ENCODE data around the gene HFE.
"Not testable (repeated sequence)": the region's sequence is repeated elsewhere in the genome, so short reads cannot be mapped to it uniquely, and the experiment has no call there.

HFE gene

GRCh38 chr6:26109772-26110171 lies 22.5 kb downstream of the HFE start:
- DNase-seq (ENCODE audit: low read depth): no peak

- DNase-seq (ENCODE audit: low read depth): no peak
Observed at GRCh38 chr6:26113570-26113969, 26.3 kb downstream of the HFE start.

DNA sequence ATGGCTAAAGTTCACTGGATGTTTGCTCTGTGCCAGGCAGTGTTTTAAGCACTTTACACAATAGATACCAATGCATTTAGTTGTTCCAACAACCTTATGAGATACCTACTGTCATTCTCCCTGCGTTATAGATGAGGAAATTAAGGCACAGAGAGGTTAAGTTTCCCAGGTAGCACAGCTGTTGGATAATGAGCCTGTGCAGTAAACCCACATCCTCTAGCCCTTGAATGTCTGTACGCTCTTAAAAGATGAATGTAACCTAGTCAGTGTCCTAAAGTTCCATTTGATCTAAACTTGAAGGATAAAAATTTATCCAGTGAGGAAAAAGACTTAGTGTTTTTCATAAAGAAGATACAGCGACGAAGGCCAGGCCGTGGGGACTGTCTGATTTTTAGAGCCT lies 28.0 kb downstream of the HFE start:
- DNase-seq (ENCODE audit: low read depth): no peak

DNA sequence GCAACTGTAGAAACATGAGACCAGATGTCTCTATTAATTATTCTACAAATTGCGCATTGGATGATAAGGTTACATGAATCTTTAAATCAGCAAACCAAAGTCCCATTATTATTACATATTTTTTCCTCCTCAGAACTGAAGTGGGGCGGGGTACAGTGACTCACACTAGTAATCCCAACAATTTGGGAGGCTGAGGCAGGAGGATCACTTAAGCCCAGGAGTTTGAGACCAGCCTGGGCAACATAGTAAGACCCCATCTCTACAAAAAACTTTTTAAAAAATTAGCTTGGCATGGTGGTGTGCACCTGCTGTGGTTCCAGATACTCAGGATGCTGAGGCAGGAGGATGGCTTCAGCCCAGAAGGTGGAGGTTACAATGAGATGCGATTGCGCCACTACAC lies 29.0 kb downstream of the HFE start:
- no peak for DNase-seq (ENCODE audit: low read depth)

GRCh38 chr6:26118999-26119398 lies 31.8 kb downstream of the HFE start:
- no peak for DNase-seq (ENCODE audit: low read depth)

- DNase-seq (ENCODE audit: low read depth): not testable (repeated sequence)
Observed at GRCh38 chr6:26120115-26120514, 32.9 kb downstream of the HFE start.

GRCh38 chr6:26120807-26121140 lies 33.5 kb downstream of the HFE start:
- no peak for DNase-seq (ENCODE audit: low read depth)

GRCh38 chr6:26121141-26122004 lies 34.1 kb downstream of the HFE start:
- DNase-seq (ENCODE audit: low read depth): no peak

GRCh38 chr6:26122005-26122388 lies 34.8 kb downstream of the HFE start:
- DNase-seq (ENCODE audit: low read depth): no peak

DNA sequence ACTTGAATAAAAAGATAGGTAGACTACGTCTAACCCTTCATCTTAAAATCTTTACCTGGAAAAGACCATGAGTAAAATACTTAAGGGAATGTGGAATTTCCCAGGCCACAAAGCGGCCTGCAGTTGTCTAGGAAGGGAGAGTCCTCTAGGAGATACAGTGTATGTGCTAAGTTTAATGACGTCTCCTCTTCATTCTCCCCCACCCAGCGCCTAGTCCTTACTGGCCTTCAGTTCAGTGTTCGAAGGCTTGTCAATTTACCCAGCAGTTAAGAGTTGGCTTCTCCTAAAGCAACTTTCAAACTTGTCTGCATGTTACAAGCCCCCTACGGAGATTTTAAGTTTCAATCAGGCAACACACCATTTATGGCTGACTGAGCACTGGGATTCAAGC lies 35.2 kb downstream of the HFE start:
- no peak for DNase-seq (ENCODE audit: low read depth)

DNA sequence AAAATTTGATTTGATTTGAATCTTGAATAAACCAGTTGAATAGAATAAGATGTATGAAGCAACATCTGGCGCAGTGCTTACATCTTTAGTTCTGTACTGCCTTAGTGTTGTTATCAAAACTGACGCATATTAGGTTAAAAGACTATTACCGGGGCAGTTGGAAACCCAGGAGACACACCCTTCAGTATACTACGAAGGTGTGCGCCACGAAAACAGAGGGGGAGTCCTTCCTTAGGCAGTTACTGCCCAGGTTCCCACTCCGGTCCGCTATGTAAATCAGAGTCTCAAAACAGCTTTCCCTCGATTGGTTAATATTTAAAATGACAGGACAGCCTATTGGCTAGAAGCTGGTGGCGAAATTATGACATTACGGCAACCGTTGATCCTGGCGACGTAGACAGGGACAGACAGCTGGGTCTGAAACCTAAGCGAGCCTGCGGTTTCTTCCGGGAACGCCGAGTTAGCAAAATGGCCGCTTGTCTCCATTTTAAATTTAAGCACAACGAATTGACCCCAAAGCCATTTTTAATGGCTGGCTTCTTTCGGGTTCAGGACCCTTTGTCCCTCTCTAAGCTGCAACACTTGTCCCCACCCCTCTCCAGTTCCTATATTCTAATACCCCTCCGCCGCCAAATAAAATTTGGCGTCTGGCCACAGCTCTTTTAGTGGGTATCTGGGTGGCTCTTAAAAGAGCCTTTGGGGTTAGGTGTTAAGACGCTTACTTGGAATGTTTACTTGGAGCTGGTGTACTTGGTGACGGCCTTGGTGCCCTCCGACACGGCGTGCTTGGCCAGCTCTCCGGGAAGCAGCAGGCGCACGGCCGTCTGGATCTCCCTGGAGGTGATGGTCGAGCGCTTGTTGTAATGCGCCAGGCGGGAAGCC lies 35.8 kb downstream of the HFE start:
- peak; percentile 97 for DNase-seq (ENCODE audit: low read depth)

GRCh38 chr6:26123675-26123946 lies 36.4 kb downstream of the HFE start:
- no peak for DNase-seq (ENCODE audit: low read depth)

- DNase-seq (ENCODE audit: low read depth): peak; percentile 97
Observed at GRCh38 chr6:26123947-26124780, 36.9 kb downstream of the HFE start.

- peak; percentile 10 for DNase-seq (ENCODE audit: low read depth)
Observed at GRCh38 chr6:26124781-26125685, 37.8 kb downstream of the HFE start.

- DNase-seq (ENCODE audit: low read depth): no peak
Observed at GRCh38 chr6:26126394-26127235, 39.4 kb downstream of the HFE start.

- no peak for DNase-seq (ENCODE audit: low read depth)
Observed at GRCh38 chr6:26128013-26128771, 41.0 kb downstream of the HFE start.

DNA sequence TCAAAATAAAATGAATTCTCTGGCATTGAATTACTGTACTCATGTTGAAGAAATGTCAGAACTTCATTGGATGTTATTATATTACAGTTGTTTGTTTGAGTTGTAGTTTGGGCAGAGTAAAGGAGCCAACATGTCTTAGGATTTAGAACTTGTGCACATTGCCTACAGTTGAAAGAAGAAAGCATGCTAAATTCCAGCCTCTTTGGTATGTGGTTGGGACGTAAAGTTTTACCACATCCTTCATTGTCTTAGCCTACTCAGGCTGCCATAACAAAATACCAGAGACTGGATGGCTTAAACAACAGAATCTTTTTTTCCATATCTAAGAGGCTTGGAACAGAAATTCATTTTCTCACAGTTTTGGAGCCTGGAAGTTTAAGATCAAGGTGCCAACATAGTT lies 42.4 kb downstream of the HFE start:
- DNase-seq (ENCODE audit: low read depth): no peak

GRCh38 chr6:26130581-26131249 lies 43.5 kb downstream of the HFE start:
- no peak for DNase-seq (ENCODE audit: low read depth)

GRCh38 chr6:26131618-26132017 lies 44.4 kb downstream of the HFE start:
- DNase-seq (ENCODE audit: low read depth): no peak

Measured in HS-5 (cell line).